SK-N-SH treated with all-trans-retinoic acid at 6 μM for 48 hours (cell line): ENCODE results near the gene WIPF2.

ENCODE experiments used
- ATAC-seq: fragments of 200-7000 bp; cut with Tn5 transposase; 3 replicates; pipeline ENCODE4 v1.9.1; 2020; ENCODE audit warnings: mild to moderate bottlenecking, moderate library complexity
- ARNTL ChIP-seq: fragments of 450-650 bp; formaldehyde crosslinking; IDR thresholded peaks from 2 replicates; pipeline ENCODE4 v1.5.0; 2020; ENCODE audit warnings: low read depth, mild to moderate bottlenecking, moderate library complexity, borderline replicate concordance
- BACH2 ChIP-seq: fragments of 250-450 bp; sonication (Bioruptor Pico); IDR thresholded peaks from 2 replicates; pipeline ENCODE4 v1.9.0; 2021; ENCODE audit warnings: mild to moderate bottlenecking, borderline replicate concordance
- CSDC2 ChIP-seq: fragments of 250-450 bp; sonication (Bioruptor Pico); IDR thresholded peaks from 2 replicates; pipeline ENCODE4 v1.5.0; 2020; ENCODE audit warnings: mild to moderate bottlenecking, moderate library complexity
- ESRRG ChIP-seq: fragments of 250-450 bp; sonication (Bioruptor Pico); IDR thresholded peaks from 2 replicates; pipeline ENCODE4 v1.6.1; 2021; ENCODE audit warnings: mild to moderate bottlenecking
- GLIS3 ChIP-seq: fragments of 250-450 bp; sonication (Bioruptor Pico); IDR thresholded peaks from 2 replicates; pipeline ENCODE4 v1.5.0; 2020; ENCODE audit warnings: mild to moderate bottlenecking, moderate library complexity
- ISL1 ChIP-seq: fragments of 250-450 bp; sonication (Bioruptor Pico); IDR thresholded peaks from 2 replicates; pipeline ENCODE4 v2.1.2; 2022; ENCODE audit warnings: mild to moderate bottlenecking, moderate library complexity
- OSR1 ChIP-seq: fragments of 250-450 bp; sonication (Bioruptor Pico); IDR thresholded peaks from 2 replicates; pipeline ENCODE4 v1.8.0; 2022; ENCODE audit warnings: moderate library complexity, mild to moderate bottlenecking, inconsistent platforms
- POU6F1 ChIP-seq: fragments of 250-450 bp; sonication (Bioruptor Pico); IDR thresholded peaks from 2 replicates; pipeline ENCODE4 v1.8.0; 2021; ENCODE audit warnings: low read depth, mild to moderate bottlenecking, moderate library complexity, borderline replicate concordance
- PPARA ChIP-seq: fragments of 250-450 bp; sonication (Bioruptor Pico); IDR thresholded peaks from 2 replicates; pipeline ENCODE4 v1.5.0; 2020; ENCODE audit warnings: mild to moderate bottlenecking, borderline replicate concordance
- RARB ChIP-seq: fragments of 250-450 bp; sonication (Bioruptor Pico); IDR thresholded peaks from 2 replicates; pipeline ENCODE4 v1.8.0; 2021; ENCODE audit warnings: mild to moderate bottlenecking, moderate library complexity
- SNAI2 ChIP-seq: fragments of 250-450 bp; sonication (Bioruptor Pico); IDR thresholded peaks from 2 replicates; pipeline ENCODE4 v1.5.0; 2020; ENCODE audit warnings: mild to moderate bottlenecking, moderate library complexity
- TCF4 ChIP-seq: fragments of 250-450 bp; sonication (Bioruptor Pico); IDR thresholded peaks from 2 replicates; pipeline ENCODE4 v1.8.0; 2021; ENCODE audit warnings: mild to moderate bottlenecking, moderate library complexity, borderline replicate concordance
- TOX ChIP-seq: fragments of 250-450 bp; sonication (Bioruptor Pico); IDR thresholded peaks from 2 replicates; pipeline ENCODE4 v1.8.0; 2021; ENCODE audit warnings: mild to moderate bottlenecking, moderate library complexity, borderline replicate concordance
- TSHZ2 ChIP-seq: fragments of 250-450 bp; sonication (Bioruptor Pico); IDR thresholded peaks from 2 replicates; pipeline ENCODE4 v1.5.0; 2020; ENCODE audit warnings: mild to moderate bottlenecking, moderate library complexity
- ZC3H10 ChIP-seq: fragments of 250-450 bp; sonication (Bioruptor Pico); IDR thresholded peaks from 2 replicates; pipeline ENCODE4 v1.5.1; 2021; ENCODE audit warnings: mild to moderate bottlenecking, moderate library complexity
- ZFP3 ChIP-seq: fragments of 250-450 bp; sonication (Bioruptor Pico); IDR thresholded peaks from 2 replicates; pipeline ENCODE4 v1.5.0; 2020; ENCODE audit warnings: mild to moderate bottlenecking, moderate library complexity
- ZFP30 ChIP-seq: fragments of 450-650 bp; formaldehyde crosslinking; IDR thresholded peaks from 2 replicates; pipeline ENCODE4 v1.5.0; 2022; ENCODE audit warnings: mild to moderate bottlenecking, moderate library complexity
- ZNF565 ChIP-seq: fragments of 450-650 bp; formaldehyde crosslinking; conservative IDR thresholded peaks from 2 replicates; pipeline ENCODE4 v1.5.0; 2020; ENCODE audit warnings: low read depth, mild to moderate bottlenecking, moderate library complexity
- ZNF70 ChIP-seq: fragments of 450-650 bp; formaldehyde crosslinking; IDR thresholded peaks from 2 replicates; pipeline ENCODE4 v1.5.0; 2020; ENCODE audit warnings: mild to moderate bottlenecking, moderate library complexity
- ZNF8 ChIP-seq: fragments of 450-650 bp; formaldehyde crosslinking; IDR thresholded peaks from 2 replicates; pipeline ENCODE4 v1.5.0; 2020; ENCODE audit warnings: mild to moderate bottlenecking, moderate library complexity
- TF ChIP-seq, protein P1 (sequence below): fragments of 250-450 bp; sonication (Bioruptor Pico); IDR thresholded peaks from 2 replicates; pipeline ENCODE4 v1.5.1; 2021; ENCODE audit warnings: mild to moderate bottlenecking, moderate library complexity
- TF ChIP-seq, protein P2 (sequence below): fragments of 250-450 bp; sonication (Bioruptor Pico); IDR thresholded peaks from 2 replicates; pipeline ENCODE4 v1.8.0; 2020; ENCODE audit warnings: mild to moderate bottlenecking, moderate library complexity, borderline replicate concordance
- TF ChIP-seq, protein P3 (sequence below): fragments of 250-450 bp; sonication (Bioruptor Pico); IDR thresholded peaks from 2 replicates; pipeline ENCODE4 v1.5.1; 2020; ENCODE audit warnings: low read depth, mild to moderate bottlenecking, moderate library complexity

Gene WIPF2

DNA sequence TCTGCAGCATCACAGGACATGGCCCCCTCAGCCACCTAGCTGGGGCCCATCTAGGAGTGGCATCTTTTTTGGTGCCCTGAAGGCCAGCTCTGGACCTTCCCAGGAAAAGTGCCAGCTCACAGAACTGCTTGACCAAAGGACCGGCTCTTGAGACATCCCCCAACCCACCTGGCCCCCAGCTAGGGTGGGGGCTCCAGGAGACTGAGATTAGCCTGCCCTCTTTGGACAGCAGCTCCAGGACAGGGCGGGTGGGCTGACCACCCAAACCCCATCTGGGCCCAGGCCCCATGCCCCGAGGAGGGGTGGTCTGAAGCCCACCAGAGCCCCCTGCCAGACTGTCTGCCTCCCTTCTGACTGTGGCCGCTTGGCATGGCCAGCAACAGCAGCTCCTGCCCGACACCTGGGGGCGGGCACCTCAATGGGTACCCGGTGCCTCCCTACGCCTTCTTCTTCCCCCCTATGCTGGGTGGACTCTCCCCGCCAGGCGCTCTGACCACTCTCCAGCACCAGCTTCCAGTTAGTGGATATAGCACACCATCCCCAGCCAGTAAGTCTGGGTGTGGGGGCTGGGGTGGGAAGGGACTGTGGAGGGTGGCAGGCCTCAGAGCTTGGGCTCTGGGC lies 111.9 kb downstream of the WIPF2 start:
- TF ChIP-seq ESRRG (CRISPR knock-in tag): no peak
- TF ChIP-seq BACH2: no peak
- no peak; the same call in 2 of the 3 replicates for ATAC-seq

GRCh38 chr17:40331743-40332641 lies 112.9 kb downstream of the WIPF2 start:
- no peak for TF ChIP-seq PPARA (CRISPR knock-in tag)
- TF ChIP-seq, protein P1, sequence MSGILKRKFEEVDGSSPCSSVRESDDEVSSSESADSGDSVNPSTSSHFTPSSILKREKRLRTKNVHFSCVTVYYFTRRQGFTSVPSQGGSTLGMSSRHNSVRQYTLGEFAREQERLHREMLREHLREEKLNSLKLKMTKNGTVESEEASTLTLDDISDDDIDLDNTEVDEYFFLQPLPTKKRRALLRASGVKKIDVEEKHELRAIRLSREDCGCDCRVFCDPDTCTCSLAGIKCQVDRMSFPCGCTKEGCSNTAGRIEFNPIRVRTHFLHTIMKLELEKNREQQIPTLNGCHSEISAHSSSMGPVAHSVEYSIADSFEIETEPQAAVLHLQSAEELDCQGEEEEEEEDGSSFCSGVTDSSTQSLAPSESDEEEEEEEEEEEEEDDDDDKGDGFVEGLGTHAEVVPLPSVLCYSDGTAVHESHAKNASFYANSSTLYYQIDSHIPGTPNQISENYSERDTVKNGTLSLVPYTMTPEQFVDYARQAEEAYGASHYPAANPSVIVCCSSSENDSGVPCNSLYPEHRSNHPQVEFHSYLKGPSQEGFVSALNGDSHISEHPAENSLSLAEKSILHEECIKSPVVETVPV (CRISPR knock-in tag): no peak
- 0 out of 2 replicates have a peak, but pooled peaks have one; percentile 25 for TF ChIP-seq ESRRG (CRISPR knock-in tag)
- TF ChIP-seq POU6F1: no peak
- no peak for TF ChIP-seq ZFP3 (CRISPR knock-in tag)
- TF ChIP-seq ZNF8 (CRISPR knock-in tag): 0 out of 2 replicates have a peak, but pooled peaks have one; percentile 5
- no peak for TF ChIP-seq ZC3H10 (CRISPR knock-in tag)
- TF ChIP-seq TCF4 (CRISPR knock-in tag): peak; percentile 81
- TF ChIP-seq CSDC2 (CRISPR knock-in tag): 0 out of 2 replicates have a peak, but pooled peaks have one; percentile 10
- TF ChIP-seq ISL1 (CRISPR knock-in tag): no peak
- TF ChIP-seq, protein P2, sequence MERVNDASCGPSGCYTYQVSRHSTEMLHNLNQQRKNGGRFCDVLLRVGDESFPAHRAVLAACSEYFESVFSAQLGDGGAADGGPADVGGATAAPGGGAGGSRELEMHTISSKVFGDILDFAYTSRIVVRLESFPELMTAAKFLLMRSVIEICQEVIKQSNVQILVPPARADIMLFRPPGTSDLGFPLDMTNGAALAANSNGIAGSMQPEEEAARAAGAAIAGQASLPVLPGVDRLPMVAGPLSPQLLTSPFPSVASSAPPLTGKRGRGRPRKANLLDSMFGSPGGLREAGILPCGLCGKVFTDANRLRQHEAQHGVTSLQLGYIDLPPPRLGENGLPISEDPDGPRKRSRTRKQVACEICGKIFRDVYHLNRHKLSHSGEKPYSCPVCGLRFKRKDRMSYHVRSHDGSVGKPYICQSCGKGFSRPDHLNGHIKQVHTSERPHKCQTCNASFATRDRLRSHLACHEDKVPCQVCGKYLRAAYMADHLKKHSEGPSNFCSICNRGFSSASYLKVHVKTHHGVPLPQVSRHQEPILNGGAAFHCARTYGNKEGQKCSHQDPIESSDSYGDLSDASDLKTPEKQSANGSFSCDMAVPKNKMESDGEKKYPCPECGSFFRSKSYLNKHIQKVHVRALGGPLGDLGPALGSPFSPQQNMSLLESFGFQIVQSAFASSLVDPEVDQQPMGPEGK (CRISPR knock-in tag): peak; percentile 94
- 0 out of 2 replicates have a peak, but pooled peaks have one; percentile 55 for TF ChIP-seq GLIS3 (CRISPR knock-in tag)
- no peak for TF ChIP-seq ZFP30
- TF ChIP-seq, protein P3, sequence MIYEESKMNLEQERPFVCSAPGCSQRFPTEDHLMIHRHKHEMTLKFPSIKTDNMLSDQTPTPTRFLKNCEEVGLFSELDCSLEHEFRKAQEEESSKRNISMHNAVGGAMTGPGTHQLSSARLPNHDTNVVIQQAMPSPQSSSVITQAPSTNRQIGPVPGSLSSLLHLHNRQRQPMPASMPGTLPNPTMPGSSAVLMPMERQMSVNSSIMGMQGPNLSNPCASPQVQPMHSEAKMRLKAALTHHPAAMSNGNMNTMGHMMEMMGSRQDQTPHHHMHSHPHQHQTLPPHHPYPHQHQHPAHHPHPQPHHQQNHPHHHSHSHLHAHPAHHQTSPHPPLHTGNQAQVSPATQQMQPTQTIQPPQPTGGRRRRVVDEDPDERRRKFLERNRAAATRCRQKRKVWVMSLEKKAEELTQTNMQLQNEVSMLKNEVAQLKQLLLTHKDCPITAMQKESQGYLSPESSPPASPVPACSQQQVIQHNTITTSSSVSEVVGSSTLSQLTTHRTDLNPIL (CRISPR knock-in tag): peak; percentile 23; the same call in 1 of the 2 replicates
- TF ChIP-seq ARNTL (CRISPR knock-in tag): no peak
- TF ChIP-seq ZNF70: no peak; the same call in 1 of the 2 replicates
- peak; percentile 79; the same call in 1 of the 2 replicates for TF ChIP-seq ZNF565 (CRISPR knock-in tag)
- no peak for TF ChIP-seq RARB (CRISPR knock-in tag)
- no peak for TF ChIP-seq SNAI2 (CRISPR knock-in tag)
- no peak for TF ChIP-seq BACH2
- TF ChIP-seq TSHZ2: peak; percentile 89
- no peak for TF ChIP-seq TOX (CRISPR knock-in tag)
- no peak for TF ChIP-seq OSR1 (CRISPR knock-in tag)
- ATAC-seq: peak; percentile 80
